Lung (tissue), 13 donors: ENCODE results near the gene CDC42EP1. TPM values are rescaled to one million over a fixed set of nuclear protein-coding genes. Genes with fewer than 3 reads are reported as not detected.

ENCODE experiments used
- ATAC-seq: fragments of 200-7000 bp; cut with Tn5 transposase; one replicate; pipeline ENCODE4 v1.9.1; 2020; ENCODE audit warnings: moderate number of reproducible peaks; ENCODE audit not compliant: insufficient read depth, low FRiP score
- DNase-seq, 3 donors: peaks; one replicate each; pipeline ENCODE4 v3.0.0-alpha.2; 2013 to 2017
- H3K27ac ChIP-seq, 2 donors: one replicate each; pipeline ENCODE4 v1.5.1; 2013; ENCODE audit warnings: mild to moderate bottlenecking in 2 of 2, moderate library complexity in 2 of 2, control low read depth in 1 of 2, inconsistent platforms in 1 of 2, low read depth in 1 of 2, low read length in 1 of 2
- H3K27me3 ChIP-seq, 3 donors: one replicate each; pipeline ENCODE4 v1.5.1; 2013; ENCODE audit warnings: low read length in 2 of 3; ENCODE audit not compliant: control insufficient read depth in 3 of 3, insufficient read depth in 3 of 3
- H3K36me3 ChIP-seq, 4 donors: one replicate each; pipeline ENCODE4 v1.5.1; 2013; ENCODE audit warnings: low read length in 4 of 4, mild to moderate bottlenecking in 1 of 4, moderate library complexity in 1 of 4; ENCODE audit not compliant: control insufficient read depth in 4 of 4, insufficient read depth in 4 of 4
- H3K4me1 ChIP-seq, 5 donors: one replicate each; pipeline ENCODE4 v1.5.1; 2013; ENCODE audit warnings: low read length in 5 of 5, mild to moderate bottlenecking in 2 of 5, moderate library complexity in 1 of 5; ENCODE audit not compliant: control insufficient read depth in 5 of 5, insufficient read depth in 5 of 5
- H3K4me3 ChIP-seq: one replicate; pipeline ENCODE4 v1.5.1; 2013; ENCODE audit warnings: mild to moderate bottlenecking, control low read depth, moderate library complexity
- H3K9ac ChIP-seq, 2 donors: one replicate each; pipeline ENCODE4 v1.5.1; 2013; ENCODE audit warnings: low read length in 2 of 2, control low read depth in 1 of 2; ENCODE audit not compliant: insufficient read depth in 1 of 2
- H3K9me3 ChIP-seq, 4 donors: one replicate each; pipeline ENCODE4 v1.5.1; 2013; ENCODE audit warnings: low read length in 3 of 4, mild to moderate bottlenecking in 1 of 4, moderate library complexity in 1 of 4; ENCODE audit not compliant: control insufficient read depth in 4 of 4, insufficient read depth in 3 of 4
- WGBS, 2 donors: extraction: QIAGEN DNeasy Blood & Tissue Kit; methylation state at CpG; one replicate each; pipeline ENCODE4 v1.1.7; 2013; 5-methylcytosine and 5-hydroxymethylcytosine counted together
- polyA plus RNA-seq, 2 donors: library from polyadenylated mRNA; stranded (reverse); fragments of 200-250 nt; gene quantifications; one replicate each; pipeline ENCODE4 v1.2.1, GENCODE V29; 2013
- small RNA-seq: library from RNA; depleted of rRNA; stranded (forward); fragments of <200 nt; gene quantifications from one replicate; pipeline ENCODE3, GENCODE V24; 2014; ENCODE audit warnings: low replicate concordance
- total RNA-seq, 2 donors: library from RNA; depleted of rRNA in 1 of 2; stranded (reverse); fragments of >200 nt in 1 of 2; gene quantifications; one replicate each; pipeline ENCODE4 v1.2.1, GENCODE V29; 2014 to 2021
- TF ChIP-seq, protein P1 (sequence below): IDR thresholded peaks from 2 replicates; pipeline ENCODE4 v1.5.1; 2012; ENCODE audit warnings: mild to moderate bottlenecking; ENCODE audit errors: control extremely low read depth, extremely low read depth
- donor health status: control.
- donor health status: control.
- donor health status: Bipolar disorder and iron deficiency.
- donor health status: healthy.
- donor health status: DM: yes; HTN: yes; CAD: no.

The CDC42EP1 gene
- total and polyA plus RNA-seq, 4 donors: 23.9 to 77.0 (median 51.9) TPM

DNA sequence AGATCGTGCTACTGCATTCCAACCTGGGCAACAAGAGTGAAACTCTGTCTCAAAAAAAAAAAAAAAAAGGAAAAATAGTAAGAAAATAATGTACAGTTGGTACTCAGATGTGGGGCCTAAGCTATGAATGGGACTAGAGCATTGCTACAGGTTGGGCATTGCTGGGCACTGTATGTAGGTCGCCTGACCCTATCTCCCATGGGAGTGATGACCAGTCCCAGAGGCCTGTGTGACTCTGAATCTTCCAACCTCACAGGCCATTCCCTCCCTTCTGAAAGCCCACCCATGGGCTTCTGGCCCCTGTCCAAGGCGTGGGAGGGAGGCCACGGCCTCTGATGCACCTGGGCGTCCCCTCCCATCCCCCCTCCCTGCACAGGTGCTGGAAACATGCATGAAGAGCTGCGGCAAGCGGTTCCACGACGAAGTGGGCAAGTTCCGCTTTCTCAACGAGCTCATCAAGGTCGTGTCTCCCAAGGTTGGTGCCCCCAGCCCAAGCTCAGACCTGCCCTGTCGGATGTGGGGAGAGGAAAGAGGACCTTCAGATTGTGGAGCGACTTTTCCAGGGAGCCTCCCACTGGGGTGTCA, 57.9 kb downstream of the CDC42EP1 start:
- H3K27me3 ChIP-seq: no peaks in the 10 kb centered on the region
- H3K27ac ChIP-seq: no peak overlapping the region
- ATAC-seq: no peak
- peaks cover 5 to 57% (median 25%) of the 10 kb centered on the region in 4 donors for H3K36me3 ChIP-seq
- peaks cover 0 to 1% (median 0%) of the 10 kb centered on the region in 4 donors for H3K9me3 ChIP-seq
- no peak overlapping the region for H3K4me3 ChIP-seq
- no peak for DNase-seq
- WGBS, 2 donors: 92 to 93% methylated on average over 14 of the region's 14 CpGs
- TF ChIP-seq, protein P1, sequence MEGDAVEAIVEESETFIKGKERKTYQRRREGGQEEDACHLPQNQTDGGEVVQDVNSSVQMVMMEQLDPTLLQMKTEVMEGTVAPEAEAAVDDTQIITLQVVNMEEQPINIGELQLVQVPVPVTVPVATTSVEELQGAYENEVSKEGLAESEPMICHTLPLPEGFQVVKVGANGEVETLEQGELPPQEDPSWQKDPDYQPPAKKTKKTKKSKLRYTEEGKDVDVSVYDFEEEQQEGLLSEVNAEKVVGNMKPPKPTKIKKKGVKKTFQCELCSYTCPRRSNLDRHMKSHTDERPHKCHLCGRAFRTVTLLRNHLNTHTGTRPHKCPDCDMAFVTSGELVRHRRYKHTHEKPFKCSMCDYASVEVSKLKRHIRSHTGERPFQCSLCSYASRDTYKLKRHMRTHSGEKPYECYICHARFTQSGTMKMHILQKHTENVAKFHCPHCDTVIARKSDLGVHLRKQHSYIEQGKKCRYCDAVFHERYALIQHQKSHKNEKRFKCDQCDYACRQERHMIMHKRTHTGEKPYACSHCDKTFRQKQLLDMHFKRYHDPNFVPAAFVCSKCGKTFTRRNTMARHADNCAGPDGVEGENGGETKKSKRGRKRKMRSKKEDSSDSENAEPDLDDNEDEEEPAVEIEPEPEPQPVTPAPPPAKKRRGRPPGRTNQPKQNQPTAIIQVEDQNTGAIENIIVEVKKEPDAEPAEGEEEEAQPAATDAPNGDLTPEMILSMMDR: no peak
- H3K9ac ChIP-seq: no peak overlapping the region
- peaks cover 0 to 10% (median 3%) of the 10 kb centered on the region in 5 donors for H3K4me1 ChIP-seq

DNA sequence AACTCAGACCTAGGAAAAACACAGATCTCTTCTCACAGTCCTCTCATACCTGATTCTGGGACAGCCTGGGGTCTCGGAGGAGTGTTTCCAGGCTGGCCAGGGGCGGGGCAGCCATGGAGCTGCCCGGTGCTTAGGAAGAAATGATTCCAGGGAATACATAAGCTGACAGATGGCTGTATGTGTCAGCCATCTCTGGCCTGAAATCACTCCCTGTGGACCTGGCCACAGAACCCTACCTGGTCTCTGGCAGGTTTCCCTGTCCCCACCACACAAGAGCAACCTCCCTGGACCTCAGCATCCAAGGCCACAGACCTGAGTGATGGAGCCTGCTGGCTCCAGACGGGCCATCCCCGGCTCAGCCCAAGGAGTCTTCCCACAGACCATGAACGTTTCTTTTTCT, 58.4 kb downstream of the CDC42EP1 start:
- H3K27me3 ChIP-seq: no peaks in the 10 kb centered on the region
- H3K4me3 ChIP-seq: no peak overlapping the region
- TF ChIP-seq, protein P1: no peak
- WGBS, 2 donors: 92 to 94% methylated on average over 6 of the region's 6 CpGs
- no peak for DNase-seq
- no peak for ATAC-seq
- H3K36me3 ChIP-seq: peaks cover 5 to 60% (median 26%) of the 10 kb centered on the region in 4 donors
- no peak overlapping the region for H3K27ac ChIP-seq
- peaks cover 0 to 6% (median 3%) of the 10 kb centered on the region in 5 donors for H3K4me1 ChIP-seq
- no peak overlapping the region for H3K9ac ChIP-seq
- peaks cover 0 to 1% (median 0%) of the 10 kb centered on the region in 4 donors for H3K9me3 ChIP-seq

Small RNA genes within 50 kb of the gene (small RNA-seq; reads per million reads assigned to genes)
- not detected for gene RF00017

Other genes with a start within 250 kb of the CDC42EP1 start
- gene ELFN2, start 133.0 kb upstream of the CDC42EP1 start, total RNA-seq: 1 to 10 TPM; 1.5 to 6.8 TPM
- gene ELFN2, start 133.0 kb upstream of the CDC42EP1 start, polyA plus RNA-seq: 1 to 10 TPM in 1 of 2 donors, under 1 TPM in 1; 0.62 to 1.6 TPM
- gene MFNG, start 74.1 kb upstream of the CDC42EP1 start, total RNA-seq: 10 to 100 TPM; 16.9 to 45.2 TPM
- 10 to 100 TPM; 14.3 to 46.7 TPM for gene MFNG, start 74.1 kb upstream of the CDC42EP1 start, polyA plus RNA-seq
- 10 to 100 TPM; 12.0 to 16.3 TPM for gene CARD10, start 41.1 kb upstream of the CDC42EP1 start, total RNA-seq
- gene CARD10, start 41.1 kb upstream of the CDC42EP1 start, polyA plus RNA-seq: 1 to 10 TPM; 6.8 to 8.4 TPM
- 1 to 10 TPM in 1 of 2 donors, under 1 TPM in 1; 0.89 to 3.1 TPM for gene LGALS2, start 19.6 kb downstream of the CDC42EP1 start, total RNA-seq
- 1 to 10 TPM; 2.4 to 4.3 TPM for gene LGALS2, start 19.6 kb downstream of the CDC42EP1 start, polyA plus RNA-seq
- gene GGA1, start 48.4 kb downstream of the CDC42EP1 start, total RNA-seq: 10 to 100 TPM; 62.1 to 72.4 TPM
- gene GGA1, start 48.4 kb downstream of the CDC42EP1 start, polyA plus RNA-seq: 10 to 100 TPM; 51.5 to 53.0 TPM
- gene SH3BP1, start 79.2 kb downstream of the CDC42EP1 start, total RNA-seq: 10 to 100 TPM; 14.8 to 20.2 TPM
- 10 to 100 TPM; 15.9 to 20.0 TPM for gene SH3BP1, start 79.2 kb downstream of the CDC42EP1 start, polyA plus RNA-seq
- gene PDXP, start 98.2 kb downstream of the CDC42EP1 start, total RNA-seq: 1 to 10 TPM; 5.7 to 7.4 TPM
- 1 to 10 TPM; 4.4 to 7.3 TPM for gene PDXP, start 98.2 kb downstream of the CDC42EP1 start, polyA plus RNA-seq
- 100 to 1,000 TPM; 347 to 797 TPM for gene LGALS1, start 115.2 kb downstream of the CDC42EP1 start, total RNA-seq
- 1,000 to 10,000 TPM; 1,097 to 1,622 TPM for gene LGALS1, start 115.2 kb downstream of the CDC42EP1 start, polyA plus RNA-seq
- gene NOL12, start 125.9 kb downstream of the CDC42EP1 start, total RNA-seq: 10 to 100 TPM; 14.5 to 27.4 TPM
- gene NOL12, start 125.9 kb downstream of the CDC42EP1 start, polyA plus RNA-seq: 10 to 100 TPM; 31.5 to 37.0 TPM
- gene TRIOBP, start 136.6 kb downstream of the CDC42EP1 start, total RNA-seq: 100 to 1,000 TPM in 1 of 2 donors, 10 to 100 TPM in 1; 99.3 to 105 TPM
- gene TRIOBP, start 136.6 kb downstream of the CDC42EP1 start, polyA plus RNA-seq: 10 to 100 TPM; 37.1 to 70.7 TPM
- gene GCAT, start 247.5 kb downstream of the CDC42EP1 start, total RNA-seq: 10 to 100 TPM; 11.7 to 17.2 TPM
- gene GCAT, start 247.5 kb downstream of the CDC42EP1 start, polyA plus RNA-seq: 10 to 100 TPM in 1 of 2 donors, 1 to 10 TPM in 1; 9.3 to 31.1 TPM